Measurements from ENCODE around the gene SEM1. TPM values are rescaled to one million over a fixed set of nuclear protein-coding genes. Genes with fewer than 3 reads are reported as not detected.

Gene SEM1
- total RNA-seq, 1 experiment from 2014 or later: 73.3 TPM

- H3K36me3 Mint-ChIP-seq: peaks cover 19% of the 10 kb centered on the region
- TF ChIP-seq JUN (CRISPR knock-in tag; IDR thresholded peaks at IDR 0.05) (no peak), IRF1 (CRISPR knock-in tag; IDR thresholded peaks at IDR 0.05) (no peak), ZNF671 (CRISPR knock-in tag; IDR thresholded peaks at IDR 0.05) (no peak), FOXJ3 (CRISPR knock-in tag; IDR thresholded peaks at IDR 0.05; ENCODE audit: borderline replicate concordance) (no peak), MAX (CRISPR knock-in tag; IDR thresholded peaks at IDR 0.05) (no peak), FOXP1 (CRISPR knock-in tag; IDR thresholded peaks at IDR 0.05; ENCODE audit: borderline replicate concordance) (no peak), FOXK1 (CRISPR knock-in tag; IDR thresholded peaks at IDR 0.05) (no peak), TCF7 (CRISPR knock-in tag; IDR thresholded peaks at IDR 0.05; ENCODE audit: low read depth) (no peak), ZNF281 (CRISPR knock-in tag; IDR thresholded peaks at IDR 0.05) (no peak), ATF3 (CRISPR knock-in tag; conservative IDR thresholded peaks at IDR 0.05) (no peak), USF1 (CRISPR knock-in tag; IDR thresholded peaks at IDR 0.05) (no peak), ZMAT4 (CRISPR knock-in tag; IDR thresholded peaks at IDR 0.05) (no peak), KAT7 (CRISPR knock-in tag; IDR thresholded peaks at IDR 0.05; ENCODE audit: borderline replicate concordance) (no peak), MLX (CRISPR knock-in tag; IDR thresholded peaks at IDR 0.05) (no peak), ZBTB21 (CRISPR knock-in tag; IDR thresholded peaks at IDR 0.05; ENCODE audit: borderline replicate concordance) (no peak), GRHL2 (CRISPR knock-in tag; IDR thresholded peaks at IDR 0.05; ENCODE audit: insufficient replicate concordance, severe bottlenecking) (no peak), ARID4B (CRISPR knock-in tag; IDR thresholded peaks at IDR 0.05; ENCODE audit: borderline replicate concordance) (no peak)
- peaks cover 11% of the 10 kb centered on the region; the same call in 1 of the 2 replicates for H3K4me1 Mint-ChIP-seq
- ChIA-PET POLR2A (no interaction called here), CTCF (no interaction called here)
- DNase-seq (ENCODE audit: low spot score): no peak
- no peak overlapping the region for H3K27ac Mint-ChIP-seq
- no peak for ATAC-seq
- peak overlapping the region; percentile 93 for H3K4me3 Mint-ChIP-seq
- peaks cover 3% of the 10 kb centered on the region; the same call in 1 of the 2 replicates for H3K27me3 Mint-ChIP-seq (ENCODE audit: low read depth)
- peaks cover 18% of the 10 kb centered on the region for H3K9me3 Mint-ChIP-seq
Measured at GRCh38 chr7:96707901-96708774, 1.5 kb downstream of the SEM1 start.

All from WTC11 (cell line).